ENCODE measurements around the gene BARHL1. TPM values are rescaled to one million over a fixed set of nuclear protein-coding genes. Genes with fewer than 3 reads are reported as not detected.

The BARHL1 gene
- total RNA-seq, 1 donor = not detected

GRCh38 chr9:132590037-132590317 lies 7.6 kb downstream of the BARHL1 start:
- no peak for TF ChIP-seq CTCF (IDR thresholded peaks at IDR 0.05; ENCODE audit: insufficient read depth, low read length)
- H3K4me3 ChIP-seq (ENCODE audit: low read depth, low read length) = no peak overlapping the region
- no peak for DNase-seq (ENCODE audit: low read depth)

DNA sequence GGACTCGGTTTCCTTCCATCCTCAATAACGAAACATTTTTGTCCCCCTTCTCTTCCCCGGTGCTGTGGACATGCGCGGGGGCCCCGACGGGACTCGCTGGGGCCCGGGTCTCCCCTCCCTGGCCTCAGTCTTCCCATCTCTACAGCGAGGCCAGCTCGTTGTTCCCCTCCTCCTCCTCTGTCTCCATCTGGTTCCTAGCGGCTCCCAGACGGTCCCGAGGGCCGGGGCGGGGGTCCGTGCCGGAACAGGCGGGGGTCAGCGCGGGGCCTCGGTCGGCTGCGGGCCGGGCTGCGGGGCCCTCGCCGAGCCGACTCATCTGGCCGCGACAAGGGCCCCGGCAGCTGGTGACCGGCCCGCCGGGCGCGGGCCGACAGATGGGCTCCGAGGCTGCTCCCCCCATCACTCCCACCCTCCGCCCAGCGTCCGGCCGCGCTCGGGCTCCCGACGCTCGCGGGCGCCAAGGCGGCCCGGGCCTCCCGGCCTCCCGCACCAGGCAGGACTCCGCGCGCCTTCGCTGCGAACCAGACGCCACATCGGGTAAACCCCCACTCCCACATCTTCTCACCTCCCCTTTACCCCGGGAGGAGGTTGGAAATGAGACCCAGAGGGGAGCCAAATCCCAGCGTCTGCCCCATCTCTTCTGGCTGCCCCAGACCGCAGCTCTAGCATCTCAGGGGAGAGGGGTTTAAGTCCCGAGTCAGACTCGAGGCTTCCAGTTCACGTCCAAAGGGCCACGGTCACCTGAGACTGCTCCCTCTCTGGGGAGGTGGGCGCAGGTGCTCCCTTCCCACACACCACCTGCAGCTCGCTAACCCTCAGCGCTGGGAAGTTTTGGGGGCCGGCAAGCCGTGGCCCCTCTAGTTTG lies 8.1 kb downstream of the BARHL1 start:
- no peak for TF ChIP-seq CTCF (IDR thresholded peaks at IDR 0.05; ENCODE audit: insufficient read depth, low read length)
- no peak for DNase-seq (ENCODE audit: low read depth)
- H3K4me3 ChIP-seq (ENCODE audit: low read depth, low read length) = no peak overlapping the region

- no peak for DNase-seq (ENCODE audit: low read depth)
- no peak for TF ChIP-seq CTCF (IDR thresholded peaks at IDR 0.05; ENCODE audit: insufficient read depth, low read length)
- H3K4me3 ChIP-seq (ENCODE audit: low read depth, low read length) = no peak overlapping the region
These were observed 8.8 kb downstream of the BARHL1 start for GRCh38 chr9:132591244-132591643.

DNA sequence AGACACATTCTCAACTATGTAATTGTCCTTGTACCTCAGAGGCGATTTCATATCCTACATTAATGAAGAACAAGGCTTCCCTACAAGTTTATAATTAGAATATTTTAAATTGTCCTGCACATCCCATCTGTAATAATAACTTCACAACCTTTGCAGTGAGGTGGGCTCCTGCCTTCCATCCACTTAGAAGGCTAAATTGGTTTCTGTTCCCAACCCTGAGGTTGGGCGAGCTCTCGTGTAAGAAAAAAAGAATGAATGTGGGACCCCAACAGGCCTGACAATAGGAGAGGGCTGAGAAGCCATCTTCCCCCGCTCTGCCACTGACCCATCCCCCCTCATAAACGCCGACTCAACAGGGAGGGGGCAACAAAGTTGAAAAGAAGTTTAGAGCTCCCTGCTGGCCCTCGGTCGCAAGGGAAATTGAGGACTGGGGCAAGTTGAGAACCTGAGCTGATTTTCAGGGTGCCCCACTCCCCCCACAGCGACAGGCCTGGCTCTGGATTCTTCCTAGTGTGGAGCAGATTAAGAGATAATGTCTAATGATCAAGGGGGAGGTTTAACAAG lies 9.4 kb downstream of the BARHL1 start:
- no peak for DNase-seq (ENCODE audit: low read depth)
- TF ChIP-seq CTCF (IDR thresholded peaks at IDR 0.05; ENCODE audit: insufficient read depth, low read length) = no peak
- no peak overlapping the region for H3K4me3 ChIP-seq (ENCODE audit: low read depth, low read length)

- no peak for TF ChIP-seq CTCF (IDR thresholded peaks at IDR 0.05; ENCODE audit: insufficient read depth, low read length)
- no peak for DNase-seq (ENCODE audit: low read depth)
- H3K4me3 ChIP-seq (ENCODE audit: low read depth, low read length) = no peak overlapping the region
These were observed 10.0 kb downstream of the BARHL1 start for GRCh38 chr9:132592451-132592850.

DNA sequence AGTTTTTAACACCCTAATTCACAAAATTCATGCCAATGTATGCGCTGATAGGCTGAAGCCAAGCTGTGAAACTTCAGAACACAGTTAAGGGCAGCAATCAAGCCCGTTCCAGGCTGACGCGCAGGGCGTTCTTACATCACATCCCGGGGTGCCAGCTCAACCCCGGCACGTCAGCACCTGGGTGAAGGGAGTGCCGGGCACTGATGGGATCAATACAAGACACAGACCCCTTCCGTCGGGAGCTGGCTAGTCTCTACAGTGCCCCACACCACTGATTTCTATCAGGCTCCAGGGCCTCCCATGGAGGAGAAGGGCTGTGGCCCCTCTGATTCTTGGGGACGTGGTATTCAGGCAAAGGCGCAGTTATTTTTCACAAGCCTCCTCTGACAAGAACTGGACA lies 12.0 kb downstream of the BARHL1 start:
- TF ChIP-seq CTCF (IDR thresholded peaks at IDR 0.05; ENCODE audit: insufficient read depth, low read length) = no peak
- H3K4me3 ChIP-seq (ENCODE audit: low read depth, low read length) = no peak overlapping the region
- no peak for DNase-seq (ENCODE audit: low read depth)
